ENCODE data around the gene MTCL1.

MTCL1 gene

GRCh38 chr18:8858888-8859511 lies 153.6 kb downstream of the MTCL1 start:
- Mint-ChIP-seq H3K4me3 (no peak overlapping the region), H3K36me3 (no peaks in the 10 kb centered on the region), H3K4me1 (no peaks in the 10 kb centered on the region), H3K27ac (no peak overlapping the region), H3K27me3 (no peaks in the 10 kb centered on the region), H3K9me3 (no peaks in the 10 kb centered on the region)
- no peak for ATAC-seq

- no peak overlapping the region for H3K27ac Mint-ChIP-seq
- no peaks in the 10 kb centered on the region for H3K27me3 Mint-ChIP-seq
- H3K9me3 Mint-ChIP-seq, result no peaks in the 10 kb centered on the region
- no peaks in the 10 kb centered on the region for H3K36me3 Mint-ChIP-seq
- H3K4me3 Mint-ChIP-seq, result no peak overlapping the region
- peak; percentile 40 for ATAC-seq
- H3K4me1 Mint-ChIP-seq, result no peaks in the 10 kb centered on the region
Measured at GRCh38 chr18:8860845-8861642, 155.7 kb downstream of the MTCL1 start.

GRCh38 chr18:8863427-8863826 lies 158.1 kb downstream of the MTCL1 start:
- Mint-ChIP-seq H3K4me3 (no peak overlapping the region), H3K27me3 (no peaks in the 10 kb centered on the region), H3K27ac (no peak overlapping the region)

GRCh38 chr18:8865934-8866333 lies 160.6 kb downstream of the MTCL1 start:
- H3K27me3 Mint-ChIP-seq, result no peaks in the 10 kb centered on the region
- H3K36me3 Mint-ChIP-seq, result no peaks in the 10 kb centered on the region
- no peak overlapping the region for H3K27ac Mint-ChIP-seq
- H3K9me3 Mint-ChIP-seq, result no peaks in the 10 kb centered on the region
- ATAC-seq, result no peak
- no peaks in the 10 kb centered on the region for H3K4me1 Mint-ChIP-seq
- H3K4me3 Mint-ChIP-seq, result no peak overlapping the region

More at GRCh38 chr18:8863427-8863826, 158.1 kb downstream of the MTCL1 start:
- Mint-ChIP-seq H3K9me3 (no peaks in the 10 kb centered on the region), H3K36me3 (no peaks in the 10 kb centered on the region), H3K4me1 (no peaks in the 10 kb centered on the region)
- no peak for ATAC-seq

- no peak overlapping the region for H3K4me3 Mint-ChIP-seq
- no peak overlapping the region for H3K27ac Mint-ChIP-seq
- H3K36me3 Mint-ChIP-seq, result no peaks in the 10 kb centered on the region
- no peaks in the 10 kb centered on the region for H3K27me3 Mint-ChIP-seq
- H3K4me1 Mint-ChIP-seq, result no peaks in the 10 kb centered on the region
- ATAC-seq, result no peak
- no peaks in the 10 kb centered on the region for H3K9me3 Mint-ChIP-seq
Measured at GRCh38 chr18:8866679-8867078, 161.3 kb downstream of the MTCL1 start.

- Mint-ChIP-seq H3K27ac (no peak overlapping the region), H3K4me1 (no peaks in the 10 kb centered on the region), H3K36me3 (no peaks in the 10 kb centered on the region), H3K4me3 (no peak overlapping the region), H3K27me3 (no peaks in the 10 kb centered on the region), H3K9me3 (no peaks in the 10 kb centered on the region)
- ATAC-seq, result no peak
Measured at GRCh38 chr18:8868276-8868675, 162.9 kb downstream of the MTCL1 start.

- Mint-ChIP-seq H3K4me3 (no peak overlapping the region), H3K27ac (no peak overlapping the region), H3K36me3 (no peaks in the 10 kb centered on the region), H3K4me1 (no peaks in the 10 kb centered on the region), H3K9me3 (no peaks in the 10 kb centered on the region), H3K27me3 (no peaks in the 10 kb centered on the region)
- no peak for ATAC-seq
Measured at GRCh38 chr18:8868779-8869415, 163.5 kb downstream of the MTCL1 start.

GRCh38 chr18:8869696-8870095 lies 164.3 kb downstream of the MTCL1 start:
- Mint-ChIP-seq H3K27ac (no peak overlapping the region), H3K36me3 (no peaks in the 10 kb centered on the region), H3K4me3 (no peak overlapping the region), H3K27me3 (no peaks in the 10 kb centered on the region), H3K4me1 (no peaks in the 10 kb centered on the region), H3K9me3 (no peaks in the 10 kb centered on the region)
- no peak for ATAC-seq

GRCh38 chr18:8870528-8870927 lies 165.2 kb downstream of the MTCL1 start:
- ATAC-seq, result no peak
- H3K4me3 Mint-ChIP-seq, result no peak overlapping the region

GRCh38 chr18:8871489-8871888 lies 166.1 kb downstream of the MTCL1 start:
- Mint-ChIP-seq H3K27ac (no peak overlapping the region), H3K4me3 (no peak overlapping the region), H3K4me1 (no peaks in the 10 kb centered on the region), H3K36me3 (no peaks in the 10 kb centered on the region), H3K9me3 (no peaks in the 10 kb centered on the region), H3K27me3 (peaks cover 8% of the 10 kb centered on the region)
- no peak for ATAC-seq

More at GRCh38 chr18:8870528-8870927, 165.2 kb downstream of the MTCL1 start:
- Mint-ChIP-seq H3K9me3 (no peaks in the 10 kb centered on the region), H3K27ac (no peak overlapping the region), H3K36me3 (no peaks in the 10 kb centered on the region), H3K27me3 (peaks cover 7% of the 10 kb centered on the region), H3K4me1 (no peaks in the 10 kb centered on the region)

- H3K4me1 Mint-ChIP-seq, result no peaks in the 10 kb centered on the region
- H3K27ac Mint-ChIP-seq, result no peak overlapping the region
- no peaks in the 10 kb centered on the region for H3K9me3 Mint-ChIP-seq
- H3K4me3 Mint-ChIP-seq, result no peak overlapping the region
- no peaks in the 10 kb centered on the region for H3K36me3 Mint-ChIP-seq
- peaks cover 8% of the 10 kb centered on the region for H3K27me3 Mint-ChIP-seq
- no peak for ATAC-seq
Measured at GRCh38 chr18:8874872-8875271, 169.5 kb downstream of the MTCL1 start.

- ATAC-seq, result no peak
- no peaks in the 10 kb centered on the region for H3K4me1 Mint-ChIP-seq
- peaks cover 8% of the 10 kb centered on the region for H3K27me3 Mint-ChIP-seq
- peaks cover 8% of the 10 kb centered on the region for H3K9me3 Mint-ChIP-seq
- peaks cover 11% of the 10 kb centered on the region for H3K36me3 Mint-ChIP-seq
- H3K27ac Mint-ChIP-seq, result no peak overlapping the region
- no peak overlapping the region for H3K4me3 Mint-ChIP-seq
Measured at GRCh38 chr18:8876887-8877286, 171.5 kb downstream of the MTCL1 start.

- H3K27me3 Mint-ChIP-seq, result no peaks in the 10 kb centered on the region
- no peak overlapping the region for H3K4me3 Mint-ChIP-seq
- peaks cover 18% of the 10 kb centered on the region for H3K36me3 Mint-ChIP-seq
- H3K27ac Mint-ChIP-seq, result no peak overlapping the region
- ATAC-seq, result no peak
- H3K4me1 Mint-ChIP-seq, result no peaks in the 10 kb centered on the region
- H3K9me3 Mint-ChIP-seq, result peaks cover 21% of the 10 kb centered on the region
Measured at GRCh38 chr18:8881103-8881502, 175.7 kb downstream of the MTCL1 start.
